NOMO-1 treated with DMSO at 0.1 percent for 48 hours (cell line): Measurements from ENCODE around the gene TDRD5.
A peak's percentile ranks its signal among the peaks of the same experiment; 100 is the strongest.

Experiments
- DNase-seq: peaks from one replicate; lab custom pipeline; 2025; ENCODE audit not compliant: unreplicated experiment; lab: John Stamatoyannopoulos, UW

Gene TDRD5

GRCh38 chr1:179591592-179592580 is at the start of gene TDRD5:
TSS of gene TDRD5 (plus strand) at chr1:179591832. CDS start at chr1:179592616, 784 bp downstream.
- no peak for DNase-seq

- DNase-seq, result no peak
Observed at GRCh38 chr1:179545321-179545720, 46.3 kb upstream of the TDRD5 start.

- no peak for DNase-seq
Observed at GRCh38 chr1:179547021-179547535, 44.6 kb upstream of the TDRD5 start.

GRCh38 chr1:179548666-179549367 is 42.8 kb upstream of the TDRD5 start:
- DNase-seq, result no peak

GRCh38 chr1:179549368-179549700 is 42.3 kb upstream of the TDRD5 start:
- DNase-seq, result peak; percentile 82

GRCh38 chr1:179550746-179551682 is 40.6 kb upstream of the TDRD5 start:
- peak; percentile 90 for DNase-seq

- no peak for DNase-seq
Observed at GRCh38 chr1:179554427-179554826, 37.2 kb upstream of the TDRD5 start.

GRCh38 chr1:179558078-179558477 is 33.6 kb upstream of the TDRD5 start:
- DNase-seq, result no peak

GRCh38 chr1:179575497-179576314 is 15.9 kb upstream of the TDRD5 start, which contains the start of gene NPHS2:
TSS of gene NPHS2 (minus strand) at chr1:179575948. CDS start at chr1:179575864, 84 bp downstream.
- no peak for DNase-seq

- no peak for DNase-seq
Observed at GRCh38 chr1:179576509-179576908, 15.1 kb upstream of the TDRD5 start.

- no peak for DNase-seq
Observed at GRCh38 chr1:179583771-179584320, 7.8 kb upstream of the TDRD5 start.

GRCh38 chr1:179586107-179586823 is 5.4 kb upstream of the TDRD5 start:
- DNase-seq, result no peak

- no peak for DNase-seq
Observed at GRCh38 chr1:179587336-179587735, 4.3 kb upstream of the TDRD5 start.

- no peak for DNase-seq
Observed at GRCh38 chr1:179588425-179589024, 3.1 kb upstream of the TDRD5 start.

- DNase-seq, result no peak
Observed at GRCh38 chr1:179589509-179589908, 2.1 kb upstream of the TDRD5 start.

- no peak for DNase-seq
Observed at GRCh38 chr1:179590671-179591070, 961 bp upstream of the TDRD5 start.

GRCh38 chr1:179591253-179591591 is 410 bp upstream of the TDRD5 start:
- DNase-seq, result no peak

GRCh38 chr1:179598631-179599030 is 7.0 kb downstream of the TDRD5 start:
- DNase-seq, result peak; percentile 84
